WERI-Rb-1 (cell line): ENCODE measurements around the gene SPPL2C.

ENCODE experiments used
- DNase-seq: peaks from one replicate; pipeline ENCODE4 v3.0.0-alpha.2; 2020
- H3K27ac ChIP-seq: fragments of 250-450 bp; sonication (Bioruptor Pico); 2 replicates; pipeline ENCODE4 v1.5.1; 2020; ENCODE audit warnings: mild to moderate bottlenecking, moderate library complexity
- H3K27me3 ChIP-seq: fragments of 250-450 bp; sonication (Bioruptor Pico); 2 replicates; pipeline ENCODE4 v1.5.1; 2021; ENCODE audit warnings: mild to moderate bottlenecking, low read depth, moderate library complexity; ENCODE audit not compliant: insufficient read depth, severe bottlenecking
- H3K36me3 ChIP-seq: fragments of 250-450 bp; sonication (Bioruptor Pico); 2 replicates; pipeline ENCODE4 v1.5.1; 2020; ENCODE audit warnings: mild to moderate bottlenecking, moderate library complexity
- H3K4me3 ChIP-seq: 2 replicates; pipeline ENCODE4 v1.5.1; 2011; ENCODE audit warnings: low read depth, mild to moderate bottlenecking, control low read depth, low read length
- H3K9me3 ChIP-seq: fragments of 250-450 bp; sonication (Bioruptor Pico); 2 replicates; pipeline ENCODE4 v1.5.1; 2021; ENCODE audit warnings: mild to moderate bottlenecking, moderate library complexity; ENCODE audit not compliant: severe bottlenecking
- TF ChIP-seq, protein P1 (sequence below): IDR thresholded peaks from 2 replicates; pipeline ENCODE4 v1.5.1; 2011; ENCODE audit warnings: low read depth, mild to moderate bottlenecking, control low read depth, inconsistent platforms, low read length

Gene SPPL2C

DNA sequence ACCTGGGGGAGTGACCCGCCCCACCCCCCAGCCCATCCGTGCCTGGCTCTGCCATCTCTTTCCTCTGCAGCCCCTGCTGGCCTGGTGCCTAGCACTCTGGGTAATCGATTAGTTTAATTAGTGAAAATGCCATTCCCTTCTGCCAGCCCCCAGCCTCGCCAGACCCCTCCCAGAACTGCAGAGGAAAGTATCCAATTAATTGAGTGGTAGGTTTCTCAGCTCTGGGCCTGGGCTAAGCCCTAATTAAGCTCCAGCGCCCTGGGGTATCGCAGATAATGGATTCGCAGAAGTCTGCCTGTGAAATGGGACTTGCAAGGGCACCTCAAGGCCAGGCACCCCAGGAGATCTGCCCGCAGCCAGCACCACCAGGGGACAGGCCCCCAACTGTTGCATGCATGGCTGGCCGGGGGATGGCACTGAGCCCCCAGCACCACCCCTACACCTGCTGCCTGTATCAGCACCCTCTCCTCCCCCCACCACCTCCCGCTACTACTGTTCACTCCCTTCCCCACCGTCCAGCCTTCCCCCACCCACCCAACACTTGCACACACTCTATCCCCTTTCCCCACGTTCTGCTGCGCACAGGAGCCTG, 19.7 kb upstream of the SPPL2C start:
- Histone ChIP-seq H3K4me3 (no peak overlapping the region), H3K36me3 (no peaks in the 10 kb centered on the region), H3K27me3 (no peaks in the 10 kb centered on the region), H3K27ac (no peak overlapping the region; the same call in 1 of the 2 replicates), H3K9me3 (no peaks in the 10 kb centered on the region)
- DNase-seq: peak; percentile 70
- TF ChIP-seq, protein P1, sequence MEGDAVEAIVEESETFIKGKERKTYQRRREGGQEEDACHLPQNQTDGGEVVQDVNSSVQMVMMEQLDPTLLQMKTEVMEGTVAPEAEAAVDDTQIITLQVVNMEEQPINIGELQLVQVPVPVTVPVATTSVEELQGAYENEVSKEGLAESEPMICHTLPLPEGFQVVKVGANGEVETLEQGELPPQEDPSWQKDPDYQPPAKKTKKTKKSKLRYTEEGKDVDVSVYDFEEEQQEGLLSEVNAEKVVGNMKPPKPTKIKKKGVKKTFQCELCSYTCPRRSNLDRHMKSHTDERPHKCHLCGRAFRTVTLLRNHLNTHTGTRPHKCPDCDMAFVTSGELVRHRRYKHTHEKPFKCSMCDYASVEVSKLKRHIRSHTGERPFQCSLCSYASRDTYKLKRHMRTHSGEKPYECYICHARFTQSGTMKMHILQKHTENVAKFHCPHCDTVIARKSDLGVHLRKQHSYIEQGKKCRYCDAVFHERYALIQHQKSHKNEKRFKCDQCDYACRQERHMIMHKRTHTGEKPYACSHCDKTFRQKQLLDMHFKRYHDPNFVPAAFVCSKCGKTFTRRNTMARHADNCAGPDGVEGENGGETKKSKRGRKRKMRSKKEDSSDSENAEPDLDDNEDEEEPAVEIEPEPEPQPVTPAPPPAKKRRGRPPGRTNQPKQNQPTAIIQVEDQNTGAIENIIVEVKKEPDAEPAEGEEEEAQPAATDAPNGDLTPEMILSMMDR: no peak

DNA sequence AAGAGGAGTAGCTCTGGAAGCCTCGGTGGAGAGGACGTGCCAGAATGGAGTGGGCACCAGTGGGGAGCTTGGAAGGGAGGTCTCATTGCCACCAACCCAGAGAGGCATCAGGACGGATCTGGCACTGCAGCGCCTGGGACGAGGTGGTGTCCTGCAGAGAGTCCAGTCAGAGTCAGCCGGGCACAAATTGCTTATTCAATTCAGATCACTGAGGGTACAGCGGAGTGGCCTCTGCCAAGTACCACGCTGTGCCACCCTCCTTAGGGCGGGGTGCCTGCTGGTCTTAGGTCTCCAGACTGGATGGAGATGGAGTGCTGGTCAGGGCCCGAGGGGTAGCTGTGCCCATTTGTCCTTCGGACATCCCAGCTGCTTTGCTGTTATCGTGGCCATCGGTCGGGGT, 18.9 kb upstream of the SPPL2C start:
- H3K36me3 ChIP-seq: no peaks in the 10 kb centered on the region
- no peak overlapping the region for H3K4me3 ChIP-seq
- H3K9me3 ChIP-seq: no peaks in the 10 kb centered on the region
- TF ChIP-seq, protein P1: no peak
- H3K27ac ChIP-seq: no peak overlapping the region; the same call in 1 of the 2 replicates
- DNase-seq: no peak
- no peaks in the 10 kb centered on the region for H3K27me3 ChIP-seq

DNA sequence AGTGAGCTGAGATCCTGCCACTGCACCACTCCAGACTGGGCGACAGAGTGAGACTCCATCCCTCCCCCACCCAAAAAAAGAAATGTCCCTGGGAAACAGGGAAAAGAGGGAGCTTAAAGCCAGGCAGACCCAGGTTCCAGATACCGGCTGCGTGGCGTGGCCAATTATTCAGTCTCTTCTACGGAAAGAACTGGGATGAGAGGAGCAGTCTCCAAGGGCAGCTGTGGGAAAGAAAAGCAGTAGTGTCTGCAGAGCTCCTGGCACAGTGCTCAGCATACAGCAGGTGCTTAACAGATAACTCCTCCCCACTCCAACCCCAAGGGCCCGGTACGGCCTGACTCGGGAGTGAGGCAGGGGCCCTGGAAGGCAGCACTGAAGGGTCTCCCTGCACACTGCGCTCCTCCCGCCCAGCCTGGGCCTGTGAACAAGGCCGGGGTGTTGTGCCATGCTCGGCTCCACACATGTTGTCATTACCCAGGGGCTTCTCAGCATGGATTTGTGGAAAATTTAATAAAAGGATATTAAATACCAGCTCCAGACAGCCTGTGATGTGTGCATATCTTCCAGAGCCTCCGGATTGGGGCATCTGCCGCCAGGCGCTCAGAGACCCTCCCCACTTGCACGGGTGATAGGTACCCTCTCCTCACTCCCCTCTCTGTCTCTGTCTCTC, 17.6 kb upstream of the SPPL2C start:
- no peak overlapping the region for H3K27ac ChIP-seq
- DNase-seq: no peak
- H3K9me3 ChIP-seq: no peaks in the 10 kb centered on the region
- no peaks in the 10 kb centered on the region for H3K27me3 ChIP-seq
- H3K4me3 ChIP-seq: no peak overlapping the region
- H3K36me3 ChIP-seq: no peaks in the 10 kb centered on the region
- TF ChIP-seq, protein P1: no peak

DNA sequence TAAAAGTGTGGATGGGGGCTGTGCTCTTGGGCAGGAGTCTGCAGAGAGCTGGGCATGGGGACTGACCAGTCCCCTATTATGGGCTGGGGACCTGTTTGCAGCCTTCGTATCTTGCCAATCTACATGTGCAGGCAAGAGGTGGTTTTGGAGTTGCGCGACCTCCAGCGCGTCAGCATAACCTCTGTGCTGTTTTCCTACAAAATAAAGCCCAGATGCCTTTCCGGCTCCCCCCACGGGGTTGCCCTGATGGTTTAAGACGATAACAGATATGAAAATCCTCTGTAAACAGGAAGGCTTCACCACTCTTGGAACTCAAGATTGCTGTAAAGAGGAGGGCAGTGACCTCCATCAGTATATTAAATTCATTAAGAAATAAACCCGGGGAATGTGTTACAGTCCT, 16.5 kb upstream of the SPPL2C start:
- no peak for DNase-seq
- no peaks in the 10 kb centered on the region for H3K27me3 ChIP-seq
- H3K4me3 ChIP-seq: no peak overlapping the region
- no peaks in the 10 kb centered on the region for H3K36me3 ChIP-seq
- TF ChIP-seq, protein P1: no peak
- H3K27ac ChIP-seq: no peak overlapping the region
- no peaks in the 10 kb centered on the region for H3K9me3 ChIP-seq

DNA sequence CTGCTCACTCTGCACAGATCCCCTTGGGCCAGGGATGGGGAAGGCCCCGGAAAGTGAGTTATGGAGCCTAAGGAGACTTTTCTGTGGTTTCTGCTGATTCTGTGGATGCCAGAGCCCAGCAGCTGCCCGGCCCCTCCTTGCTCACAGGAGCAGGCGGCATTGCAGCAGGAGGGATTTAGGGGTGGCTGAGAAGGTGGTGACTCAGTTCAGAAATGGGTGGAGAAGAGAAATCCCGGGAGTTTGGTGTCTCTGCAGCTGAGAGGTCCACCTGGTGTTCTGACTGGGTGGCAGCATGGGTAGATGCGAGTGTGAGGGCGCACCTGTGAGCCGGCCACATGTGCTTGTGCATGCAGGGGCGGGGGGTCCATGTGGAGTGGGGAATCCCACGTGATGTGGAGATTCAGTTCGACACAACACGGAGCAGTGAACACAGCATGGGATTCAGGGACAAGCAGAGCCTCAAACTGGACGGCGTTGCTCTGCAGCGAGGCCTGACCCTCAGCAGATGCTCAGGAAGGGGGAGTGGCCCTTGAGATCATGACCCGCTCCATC, 16.0 kb upstream of the SPPL2C start:
- H3K36me3 ChIP-seq: no peaks in the 10 kb centered on the region
- TF ChIP-seq, protein P1: peak; percentile 38; the same call in 1 of the 2 replicates
- H3K27me3 ChIP-seq: no peaks in the 10 kb centered on the region
- peak; percentile 42 for DNase-seq
- no peak overlapping the region for H3K4me3 ChIP-seq
- no peaks in the 10 kb centered on the region for H3K9me3 ChIP-seq
- no peak overlapping the region for H3K27ac ChIP-seq
